AG09319 (cell line): ENCODE data around the gene EMX1.

Experiments used
- DNase-seq: peaks from one replicate; pipeline ENCODE4 v3.0.0-alpha.2; 2010; ENCODE audit warnings: low read depth; ENCODE audit errors: extremely low read depth
- TF ChIP-seq, protein P1 (sequence below): IDR thresholded peaks from 2 replicates; pipeline ENCODE4 v1.5.1; 2011; ENCODE audit warnings: low read depth, mild to moderate bottlenecking, inconsistent platforms, low read length, moderate library complexity

The EMX1 gene

DNA sequence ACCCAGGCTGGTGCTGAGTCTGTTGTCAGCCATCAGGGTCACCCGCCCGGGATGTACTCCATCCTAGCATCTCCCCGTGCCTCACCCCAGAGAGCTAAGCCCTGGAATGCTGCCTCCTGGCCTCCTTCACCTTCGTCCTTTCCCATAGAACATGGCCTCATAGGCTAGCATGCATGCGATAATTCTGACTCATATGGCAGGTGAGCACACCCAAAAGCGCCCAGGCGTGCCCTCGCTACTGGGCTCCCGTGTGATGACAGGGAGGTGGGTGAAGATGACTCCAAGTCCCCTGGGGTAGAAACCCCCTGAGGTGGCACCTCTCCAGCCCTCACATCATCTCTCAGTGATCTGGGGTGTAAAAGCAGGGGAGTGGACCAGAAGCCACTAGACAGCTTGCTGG lies 22.8 kb upstream of the EMX1 start:
- TF ChIP-seq, protein P1, sequence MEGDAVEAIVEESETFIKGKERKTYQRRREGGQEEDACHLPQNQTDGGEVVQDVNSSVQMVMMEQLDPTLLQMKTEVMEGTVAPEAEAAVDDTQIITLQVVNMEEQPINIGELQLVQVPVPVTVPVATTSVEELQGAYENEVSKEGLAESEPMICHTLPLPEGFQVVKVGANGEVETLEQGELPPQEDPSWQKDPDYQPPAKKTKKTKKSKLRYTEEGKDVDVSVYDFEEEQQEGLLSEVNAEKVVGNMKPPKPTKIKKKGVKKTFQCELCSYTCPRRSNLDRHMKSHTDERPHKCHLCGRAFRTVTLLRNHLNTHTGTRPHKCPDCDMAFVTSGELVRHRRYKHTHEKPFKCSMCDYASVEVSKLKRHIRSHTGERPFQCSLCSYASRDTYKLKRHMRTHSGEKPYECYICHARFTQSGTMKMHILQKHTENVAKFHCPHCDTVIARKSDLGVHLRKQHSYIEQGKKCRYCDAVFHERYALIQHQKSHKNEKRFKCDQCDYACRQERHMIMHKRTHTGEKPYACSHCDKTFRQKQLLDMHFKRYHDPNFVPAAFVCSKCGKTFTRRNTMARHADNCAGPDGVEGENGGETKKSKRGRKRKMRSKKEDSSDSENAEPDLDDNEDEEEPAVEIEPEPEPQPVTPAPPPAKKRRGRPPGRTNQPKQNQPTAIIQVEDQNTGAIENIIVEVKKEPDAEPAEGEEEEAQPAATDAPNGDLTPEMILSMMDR: no peak
- DNase-seq: no peak

DNA sequence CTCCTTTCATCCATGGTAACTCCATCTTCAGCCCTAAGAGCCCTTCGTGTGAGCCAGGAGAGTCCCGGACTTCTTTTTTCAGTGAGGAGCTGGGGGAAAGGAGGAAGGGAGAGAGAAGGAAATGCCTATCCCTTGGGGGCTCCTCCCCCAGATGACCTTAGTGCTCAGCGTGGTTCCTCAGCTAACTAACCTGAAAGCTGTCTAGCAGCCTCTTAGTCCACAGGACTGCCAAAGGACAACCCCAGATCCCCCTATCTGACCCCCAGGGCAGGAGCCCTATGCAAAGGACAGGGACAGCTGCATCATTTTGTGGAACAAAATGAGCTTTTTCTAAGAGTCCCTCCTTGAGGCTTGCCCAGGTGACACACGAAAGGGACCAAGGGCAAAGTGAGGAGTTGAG lies 22.2 kb upstream of the EMX1 start:
- TF ChIP-seq, protein P1: no peak
- DNase-seq: no peak

DNA sequence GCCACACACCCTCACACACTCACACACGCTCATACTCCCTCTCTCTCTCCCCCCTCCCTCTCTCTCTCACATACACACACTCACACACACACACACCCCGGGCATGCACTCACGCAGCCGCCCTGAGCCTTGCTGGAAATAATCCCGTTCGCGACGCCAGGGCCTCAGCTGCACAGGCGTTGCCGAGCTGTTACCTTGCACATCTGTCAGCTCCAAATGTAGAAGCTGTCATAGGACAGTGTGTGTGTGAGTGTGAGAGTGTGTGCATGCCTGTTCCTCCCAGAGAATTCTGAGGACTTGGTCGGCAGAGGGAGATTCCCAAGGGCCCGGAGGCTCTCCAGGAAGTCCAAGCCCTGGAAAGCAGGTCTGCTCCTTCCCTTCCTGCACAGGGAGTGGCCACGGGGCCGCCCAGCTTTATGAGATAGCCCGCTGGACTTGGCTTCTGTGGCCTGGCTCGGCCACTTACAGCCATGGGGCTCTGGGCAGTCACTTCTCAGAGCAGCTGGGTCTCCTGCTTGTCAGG lies 21.5 kb upstream of the EMX1 start:
- TF ChIP-seq, protein P1: no peak
- DNase-seq: no peak

DNA sequence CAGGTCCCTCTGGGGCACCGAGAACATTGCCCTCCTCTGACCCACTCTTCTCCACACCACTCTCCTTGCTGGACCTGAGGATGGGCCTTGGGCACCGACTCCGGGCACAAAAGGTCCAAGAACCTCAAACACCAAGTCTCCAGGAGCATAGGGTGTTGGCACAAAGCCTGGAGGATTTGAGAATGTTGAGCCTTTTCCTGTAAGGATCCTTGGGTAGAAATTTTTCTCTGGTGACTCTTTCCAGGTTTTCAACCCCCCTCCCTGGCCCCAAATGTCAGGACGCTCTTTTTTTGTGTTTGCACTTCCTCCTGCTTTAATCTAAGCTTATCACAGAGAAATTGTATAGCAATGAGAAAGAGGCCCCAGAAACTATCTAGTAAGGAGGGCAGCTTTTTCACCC lies 20.9 kb upstream of the EMX1 start:
- TF ChIP-seq, protein P1: no peak
- no peak for DNase-seq

DNA sequence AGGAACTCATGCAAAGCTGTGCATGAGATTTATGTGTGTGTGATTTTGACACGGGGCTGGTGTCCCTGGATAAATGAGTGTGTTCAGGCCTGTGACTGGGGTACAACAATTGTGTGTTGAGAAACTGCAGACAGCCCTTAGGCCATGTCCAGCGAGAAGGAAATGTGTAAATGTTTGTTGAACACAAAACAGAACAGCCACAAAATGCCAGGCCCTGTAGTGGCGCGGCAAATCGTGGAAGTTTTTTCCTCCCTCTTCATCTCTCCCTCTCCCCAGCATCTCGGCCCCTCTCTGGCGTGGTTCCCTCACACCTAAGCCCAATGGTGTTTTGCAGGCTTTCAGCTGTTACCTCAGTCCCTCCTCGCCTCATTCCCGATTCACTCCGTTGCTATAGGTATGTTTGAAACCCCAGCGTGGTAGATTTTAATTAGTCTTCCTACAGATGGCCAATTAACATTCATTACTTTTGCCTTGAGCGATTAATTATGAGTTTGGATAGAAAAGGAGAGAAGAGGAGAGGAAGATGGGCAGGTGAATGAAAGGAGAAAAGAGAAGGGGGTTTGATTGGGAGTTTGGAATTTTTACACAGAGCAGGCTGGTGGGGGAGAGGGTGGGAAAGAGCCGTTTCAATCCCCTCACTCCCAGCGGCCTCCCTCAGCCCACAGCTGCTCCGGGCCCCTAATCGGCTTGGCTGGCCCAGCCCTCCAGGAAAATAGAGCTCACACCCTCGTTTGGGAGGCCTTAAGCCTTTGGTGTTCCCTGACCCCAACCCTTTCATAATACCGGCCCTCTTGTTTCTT lies 19.3 kb upstream of the EMX1 start:
- no peak for DNase-seq
- TF ChIP-seq, protein P1: no peak

DNA sequence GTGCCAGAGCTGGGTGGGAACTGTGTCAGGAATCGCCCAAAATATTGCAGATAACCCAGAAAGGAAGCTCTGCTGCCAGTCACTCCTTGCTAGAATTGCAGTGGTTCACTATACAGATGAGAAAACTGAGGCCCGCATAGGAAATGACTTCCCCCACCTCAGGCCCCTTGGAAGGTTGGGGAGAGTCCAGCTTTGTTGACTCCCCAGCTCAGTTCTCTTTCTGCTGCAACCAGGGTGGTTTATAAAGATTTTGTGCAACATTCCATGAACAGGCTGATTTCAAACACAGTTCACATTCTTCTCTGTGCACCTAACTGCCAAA lies 18.8 kb upstream of the EMX1 start:
- TF ChIP-seq, protein P1: no peak

DNA sequence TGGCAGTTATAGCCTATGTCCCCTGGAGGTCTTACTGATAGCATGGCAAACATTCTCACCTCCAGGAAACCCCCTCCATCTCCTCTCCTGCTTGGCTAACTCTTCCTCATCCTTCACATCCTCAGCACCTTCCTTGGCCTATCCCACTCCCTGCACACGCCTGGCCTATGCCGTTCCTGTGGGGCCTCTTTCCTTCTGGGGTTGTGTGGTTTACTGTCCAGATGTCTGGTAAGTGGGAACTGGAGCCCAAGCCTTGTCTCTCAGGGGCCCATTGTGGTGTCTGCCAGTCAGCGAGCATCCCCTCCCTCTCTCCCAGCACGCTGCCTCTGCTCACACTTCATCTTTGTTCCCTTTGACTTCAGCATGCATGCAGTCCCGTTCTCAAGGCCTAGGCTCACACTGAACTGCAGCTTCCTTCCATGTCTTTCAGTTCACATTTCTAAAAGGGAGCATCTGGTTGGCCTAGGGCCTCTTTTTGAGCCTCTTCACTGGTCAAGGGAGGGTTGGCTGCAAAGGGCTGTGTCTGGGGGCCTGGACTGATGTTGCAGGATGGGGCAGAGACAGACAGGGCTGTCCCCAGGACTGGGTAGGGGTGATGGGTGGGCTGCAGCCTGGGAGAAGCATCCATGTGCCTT lies 17.0 kb upstream of the EMX1 start:
- DNase-seq: no peak
- TF ChIP-seq, protein P1: no peak

More for the DNA sequence above, 18.8 kb upstream of the EMX1 start:
- DNase-seq: no peak
